MM.1S (cell line): Measurements from ENCODE around the gene CALB2.

ENCODE experiments used
- CTCF ChIP-seq: fragments of 300-600 bp; sonication (generic); IDR thresholded peaks from 2 replicates; pipeline ENCODE4 v1.5.1; 2016; ENCODE audit warnings: antibody characterized with exemption, low read length, mixed read lengths
- EZH2 ChIP-seq: fragments of 300-600 bp; sonication (generic); optimal IDR thresholded peaks from 2 replicates; pipeline ENCODE3; 2017; ENCODE audit warnings: low read depth, mild to moderate bottlenecking, antibody characterized with exemption, low read length, mixed read lengths
- EZH2phosphoT487 ChIP-seq: fragments of 300-600 bp; sonication (generic); IDR thresholded peaks from 2 replicates; pipeline ENCODE4 v1.6.1; 2018; ENCODE audit warnings: antibody characterized with exemption, low read length

- TF ChIP-seq CTCF (no peak), EZH2phosphoT487 (no peak), EZH2 (no peak)
Observed at GRCh38 chr16:71379711-71380110, 21.2 kb downstream of the CALB2 start.
